Endothelial cell of umbilical vein (primary cell): Measurements from ENCODE around the gene OCIAD2.

Experiments used
- CTCF ChIP-seq, 2 donors: IDR thresholded peaks; 1 replicate in 1 of 2; 2 replicates in 1 of 2; pipeline ENCODE4 v1.5.1; 2011; ENCODE audit warnings: low read length in 2 of 2, mild to moderate bottlenecking in 2 of 2, moderate library complexity in 2 of 2, control low read depth in 1 of 2, inconsistent platforms in 1 of 2, low read depth in 1 of 2; ENCODE audit not compliant: insufficient read depth in 1 of 2; ENCODE audit errors: extremely low read depth in 1 of 2
- POLR2AphosphoS5 ChIP-seq: IDR thresholded peaks from 2 replicates; pipeline ENCODE4 v1.6.1; 2012; ENCODE audit warnings: low read depth, mild to moderate bottlenecking, control low read depth, low read length, moderate library complexity; ENCODE audit not compliant: insufficient read depth
- TF ChIP-seq, protein P1 (sequence below): IDR thresholded peaks from 2 replicates; pipeline ENCODE4 v1.6.1; 2011; ENCODE audit not compliant: insufficient read depth, insufficient read length

- TF ChIP-seq, protein P1, sequence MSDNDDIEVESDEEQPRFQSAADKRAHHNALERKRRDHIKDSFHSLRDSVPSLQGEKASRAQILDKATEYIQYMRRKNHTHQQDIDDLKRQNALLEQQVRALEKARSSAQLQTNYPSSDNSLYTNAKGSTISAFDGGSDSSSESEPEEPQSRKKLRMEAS: no peak
- TF ChIP-seq CTCF (IDR thresholded peaks at IDR 0.05; ENCODE audit: extremely low read depth in 1 of 2, insufficient read depth in 1 of 2, low read depth in 1 of 2, low read length in 2 of 2): peak in 1 of 2 donors; percentile 8
- TF ChIP-seq POLR2AphosphoS5: no peak
These were observed 36.8 kb upstream of the OCIAD2 start for GRCh38 chr4:48943387-48943786.
